OCI-LY7 (cell line): ENCODE data around the gene OPRL1. TPM values are rescaled to one million over a fixed set of nuclear protein-coding genes. Genes with fewer than 3 reads are reported as not detected.

ENCODE experiments used
- BruUV-seq: library from RNA; stranded (reverse); fragments of 400-500 nt; replicated peaks from 2 replicates; lab custom pipeline; 2021; lab: Mats Ljungman, UMichigan
- CTCF ChIA-PET: fragments of 300-600 bp; sonication (Branson Sonifier 250); formaldehyde crosslinking; loops from one replicate; lab custom pipeline; 2022; ENCODE audit warnings: antibody characterized with exemption; ENCODE audit not compliant: unreplicated experiment; lab: Charles Lee
- POLR2A ChIA-PET: fragments of 300-600 bp; sonication (Branson Sonifier 250); formaldehyde crosslinking; loops from one replicate; lab custom pipeline; 2022; ENCODE audit warnings: antibody characterized with exemption; lab: Charles Lee
- DNase-seq: peaks from one replicate; pipeline ENCODE4 v3.0.0-alpha.2; 2015; ENCODE audit warnings: low spot score
- H2AFZ ChIP-seq: fragments of 200-600 bp; sonication (generic), shearing (Covaris generic); 2 replicates; pipeline ENCODE4 v1.6.1; 2014; ENCODE audit warnings: mild to moderate bottlenecking, antibody characterized with exemption, low read length, moderate library complexity
- H3K27ac ChIP-seq: fragments of 200-600 bp; sonication (generic); 2 replicates; pipeline ENCODE4 v1.5.1; 2014; ENCODE audit warnings: mixed run types, low read depth, mild to moderate bottlenecking, moderate library complexity, low read length, inconsistent platforms; ENCODE audit not compliant: poor library complexity, severe bottlenecking
- H3K36me3 ChIP-seq: fragments of 200-600 bp; sonication (generic); 2 replicates; pipeline ENCODE4 v1.6.1; 2014; ENCODE audit warnings: mild to moderate bottlenecking, antibody characterized with exemption, low read length, moderate library complexity, mixed read lengths; ENCODE audit not compliant: insufficient read depth
- H3K4me1 ChIP-seq: fragments of 200-600 bp; sonication (generic); 2 replicates; pipeline ENCODE4 v1.5.1; 2014; ENCODE audit warnings: mild to moderate bottlenecking, low read length; ENCODE audit not compliant: insufficient read depth, poor library complexity, severe bottlenecking
- H3K4me2 ChIP-seq: fragments of 200-600 bp; sonication (generic); 2 replicates; pipeline ENCODE4 v1.6.1; 2014; ENCODE audit warnings: mild to moderate bottlenecking, low read length
- H3K4me3 ChIP-seq: fragments of 200-600 bp; sonication (generic); 2 replicates; pipeline ENCODE4 v1.5.1; 2014; ENCODE audit warnings: mild to moderate bottlenecking, low read depth, low read length; ENCODE audit not compliant: poor library complexity, severe bottlenecking
- H3K79me2 ChIP-seq: fragments of 200-600 bp; sonication (generic); 2 replicates; pipeline ENCODE4 v1.6.1; 2016; ENCODE audit warnings: low read depth, mild to moderate bottlenecking, low read length, moderate library complexity, mixed read lengths; ENCODE audit not compliant: insufficient read depth
- H3K9me2 ChIP-seq: fragments of 200-600 bp; sonication (generic); 2 replicates; pipeline ENCODE4 v1.6.1; 2016; ENCODE audit warnings: mild to moderate bottlenecking, low read length, mixed read lengths; ENCODE audit not compliant: insufficient read depth
- H3K9me3 ChIP-seq: fragments of 200-600 bp; sonication (generic); 2 replicates; pipeline ENCODE4 v1.6.1; 2014; ENCODE audit warnings: mild to moderate bottlenecking, mixed run types, low read length, mixed read lengths
- H4K20me1 ChIP-seq: fragments of 200-600 bp; sonication (generic); 2 replicates; pipeline ENCODE4 v1.6.1; 2014; ENCODE audit warnings: mild to moderate bottlenecking, antibody characterized with exemption, low read length, moderate library complexity, mixed read lengths; ENCODE audit not compliant: insufficient read depth
- EZH2phosphoT487 ChIP-seq: fragments of 200-600 bp; sonication (generic); IDR thresholded peaks from 2 replicates; pipeline ENCODE4 v1.6.1; 2018; ENCODE audit warnings: low read depth, borderline replicate concordance, mild to moderate bottlenecking, mixed run types, antibody characterized with exemption, low read length, moderate library complexity, mixed read lengths
- intact Hi-C: fragments of 100-400 bp; cut with micrococcal nuclease; formaldehyde crosslinking; loops from one replicate; pipeline ENCODE4 v1.10.0; 2022; ENCODE audit not compliant: unreplicated experiment
- total RNA-seq, 2 experiments: library from RNA; depleted of rRNA in 1 of 2; stranded (reverse); fragments of >200 nt in 1 of 2; shearing (Covaris generic) in 1 of 2; gene quantifications; 2 replicates each; pipeline ENCODE4 v1.2.3, GENCODE V29; 2014 to 2022
- TF ChIP-seq, protein P1 (sequence below): fragments of 200-600 bp; sonication (generic); conservative IDR thresholded peaks from 2 replicates; pipeline ENCODE4 v1.5.1; 2014; ENCODE audit warnings: mild to moderate bottlenecking, antibody characterized with exemption, low read length, moderate library complexity, mixed read lengths

The OPRL1 gene
- total RNA-seq, 2 experiments from 2014 or later, result 6.4 to 7.6 TPM

DNA sequence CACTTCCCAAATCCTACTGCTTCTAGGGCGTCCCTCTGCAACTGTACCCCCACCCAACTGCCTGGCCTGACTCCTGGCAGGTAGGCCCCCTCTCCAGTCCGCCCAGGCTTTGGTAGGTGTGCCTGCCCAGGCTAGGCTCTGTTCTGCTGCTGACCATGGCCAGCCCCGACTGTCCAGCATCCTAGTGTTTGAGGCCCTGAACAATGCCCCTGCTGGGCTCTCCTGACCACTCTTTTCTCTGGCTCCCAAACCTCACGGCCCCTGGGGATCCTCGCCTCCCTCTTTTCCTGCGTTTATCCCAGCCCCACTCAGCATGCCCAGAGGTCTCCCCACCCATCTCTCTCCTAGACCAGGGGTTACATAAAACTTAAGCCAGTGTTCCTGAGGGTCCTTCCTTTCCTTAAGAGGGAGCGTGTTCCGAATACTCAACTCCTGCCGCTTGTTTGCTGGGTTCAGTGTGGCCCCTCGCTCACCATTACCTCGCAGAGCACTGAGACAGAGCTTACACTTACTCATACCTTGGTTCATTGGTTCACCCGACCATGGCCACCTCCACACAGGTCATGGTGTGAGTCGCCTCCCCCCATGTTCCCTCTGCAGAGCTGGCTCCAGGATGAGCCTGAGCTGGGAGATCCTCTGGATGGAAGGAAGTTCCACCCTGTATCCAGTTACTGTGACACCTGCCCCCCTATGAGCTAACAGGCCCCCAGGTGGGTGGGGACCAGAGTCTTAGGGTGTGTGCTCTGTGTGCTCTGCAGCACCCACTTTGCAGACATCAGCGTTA, 63.3 kb downstream of the OPRL1 start:
- Histone ChIP-seq H3K36me3 (no peaks in the 10 kb centered on the region), H3K79me2 (no peaks in the 10 kb centered on the region), H4K20me1 (no peaks in the 10 kb centered on the region), H3K9me2 (no peaks in the 10 kb centered on the region), H3K9me3 (peaks cover 19% of the 10 kb centered on the region; the same call in 1 of the 2 replicates), H3K4me3 (no peak overlapping the region), H3K4me1 (no peaks in the 10 kb centered on the region), H3K4me2 (no peak overlapping the region), H2AFZ (no peak overlapping the region), H3K27ac (no peak overlapping the region)
- intact Hi-C loops, result no loop called here
- BruUV-seq, result no TSS peak
- POLR2A ChIA-PET, result no interaction called here
- DNase-seq, result no peak
- no peak for TF ChIP-seq EZH2phosphoT487
- TF ChIP-seq, protein P1, sequence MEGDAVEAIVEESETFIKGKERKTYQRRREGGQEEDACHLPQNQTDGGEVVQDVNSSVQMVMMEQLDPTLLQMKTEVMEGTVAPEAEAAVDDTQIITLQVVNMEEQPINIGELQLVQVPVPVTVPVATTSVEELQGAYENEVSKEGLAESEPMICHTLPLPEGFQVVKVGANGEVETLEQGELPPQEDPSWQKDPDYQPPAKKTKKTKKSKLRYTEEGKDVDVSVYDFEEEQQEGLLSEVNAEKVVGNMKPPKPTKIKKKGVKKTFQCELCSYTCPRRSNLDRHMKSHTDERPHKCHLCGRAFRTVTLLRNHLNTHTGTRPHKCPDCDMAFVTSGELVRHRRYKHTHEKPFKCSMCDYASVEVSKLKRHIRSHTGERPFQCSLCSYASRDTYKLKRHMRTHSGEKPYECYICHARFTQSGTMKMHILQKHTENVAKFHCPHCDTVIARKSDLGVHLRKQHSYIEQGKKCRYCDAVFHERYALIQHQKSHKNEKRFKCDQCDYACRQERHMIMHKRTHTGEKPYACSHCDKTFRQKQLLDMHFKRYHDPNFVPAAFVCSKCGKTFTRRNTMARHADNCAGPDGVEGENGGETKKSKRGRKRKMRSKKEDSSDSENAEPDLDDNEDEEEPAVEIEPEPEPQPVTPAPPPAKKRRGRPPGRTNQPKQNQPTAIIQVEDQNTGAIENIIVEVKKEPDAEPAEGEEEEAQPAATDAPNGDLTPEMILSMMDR, result no peak
- CTCF ChIA-PET, result interaction anchor here (0.6 kb wide), 1 partner anchor 365 kb away, joined by 3 read pairs; no protein-coding TSS in a partner anchor

DNA sequence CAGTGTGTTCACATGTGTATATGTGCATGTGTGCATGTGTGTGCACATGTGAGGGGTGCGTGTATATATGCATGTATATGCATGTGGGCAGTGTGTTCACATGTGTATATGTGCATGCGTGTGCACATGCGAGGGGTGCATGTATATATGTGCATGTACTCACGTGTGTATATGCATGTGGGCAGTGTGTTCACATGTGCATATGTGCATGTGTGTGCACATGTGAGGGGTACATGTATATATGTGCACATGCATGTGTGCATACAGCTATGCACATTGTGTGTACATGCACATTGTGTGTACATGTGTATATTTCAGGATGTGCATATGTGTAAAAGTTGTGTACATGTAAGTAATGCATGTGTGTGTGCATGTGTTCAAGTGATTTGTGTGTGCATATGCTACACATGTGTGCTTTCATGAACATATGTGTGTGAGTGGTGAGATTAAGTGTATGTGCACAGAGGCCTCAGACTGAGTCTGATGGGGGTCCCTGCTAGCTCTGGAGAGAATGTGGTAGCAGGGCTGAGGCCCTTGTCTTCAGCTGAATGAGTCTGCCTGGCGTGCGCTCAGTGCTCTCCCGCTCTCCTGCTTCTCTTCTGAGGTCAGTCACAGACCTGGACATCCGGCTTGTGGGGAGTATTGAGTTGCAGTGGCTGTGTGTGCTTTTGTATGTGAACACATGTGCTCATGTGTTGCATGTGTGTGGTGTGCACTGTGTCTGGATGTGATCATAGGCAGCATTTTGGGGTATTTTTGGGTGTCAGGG, 64.4 kb downstream of the OPRL1 start:
- ChIA-PET CTCF (interaction anchor here (0.6 kb wide), 1 partner anchor 366 kb away, joined by 3 read pairs; no protein-coding TSS in a partner anchor), POLR2A (no interaction called here)
- DNase-seq, result no peak
- no peaks in the 10 kb centered on the region for H3K9me2 ChIP-seq
- H3K4me1 ChIP-seq, result no peaks in the 10 kb centered on the region
- intact Hi-C loops, result no loop called here
- no peak overlapping the region for H3K4me3 ChIP-seq
- no peaks in the 10 kb centered on the region for H4K20me1 ChIP-seq
- H3K79me2 ChIP-seq, result no peaks in the 10 kb centered on the region
- no peak overlapping the region for H3K27ac ChIP-seq
- no peak overlapping the region for H3K4me2 ChIP-seq
- no peaks in the 10 kb centered on the region for H3K36me3 ChIP-seq
- no TSS peak for BruUV-seq
- TF ChIP-seq EZH2phosphoT487, result no peak
- TF ChIP-seq, protein P1, result no peak
- H3K9me3 ChIP-seq, result peaks cover 19% of the 10 kb centered on the region; the same call in 1 of the 2 replicates
- H2AFZ ChIP-seq, result no peak overlapping the region
